Measurements from ENCODE around the gene PLA2R1.
A peak's percentile ranks its signal among the peaks of the same experiment; 100 is the strongest.

The PLA2R1 gene

DNA sequence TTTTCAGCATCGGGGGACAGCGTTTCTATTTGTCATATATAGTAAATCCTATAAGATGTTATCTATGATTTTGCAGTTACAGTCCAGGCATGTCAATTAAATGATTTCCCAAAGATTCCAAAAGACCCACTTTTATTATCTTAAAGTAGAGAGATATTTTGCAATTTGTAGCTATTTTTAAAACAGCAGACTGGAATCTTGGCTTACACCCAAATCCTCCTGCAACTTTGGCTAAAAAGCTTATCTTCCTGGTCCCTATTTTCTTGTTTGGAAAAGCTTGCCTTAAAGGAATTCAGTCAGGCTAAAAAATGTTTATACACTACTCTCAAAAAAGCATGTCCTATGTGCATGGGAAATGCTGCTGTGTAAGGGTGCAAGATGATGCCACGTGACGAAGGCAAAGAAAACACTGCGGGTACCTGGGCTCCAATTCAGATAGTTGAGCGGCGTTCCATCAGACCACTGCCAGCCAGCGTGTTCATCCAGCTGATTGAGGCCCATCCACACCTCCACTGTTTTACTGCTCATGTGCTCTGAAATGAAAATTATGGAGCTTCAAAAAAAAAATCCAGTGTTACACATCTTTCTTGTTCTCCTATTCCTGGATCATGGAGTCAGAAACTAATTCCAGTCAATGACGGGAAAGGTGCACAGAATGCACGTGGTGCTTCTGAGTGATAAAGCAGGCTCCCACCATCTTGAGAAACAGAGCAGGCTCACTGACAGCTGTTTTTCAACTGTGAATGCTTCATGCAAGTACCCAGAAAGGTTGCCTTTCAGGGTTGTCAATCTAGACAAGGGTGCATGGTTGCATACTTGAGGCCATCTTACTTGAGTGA is 33.8 kb downstream of the PLA2R1 start:
- DNase-seq = no peak

DNA sequence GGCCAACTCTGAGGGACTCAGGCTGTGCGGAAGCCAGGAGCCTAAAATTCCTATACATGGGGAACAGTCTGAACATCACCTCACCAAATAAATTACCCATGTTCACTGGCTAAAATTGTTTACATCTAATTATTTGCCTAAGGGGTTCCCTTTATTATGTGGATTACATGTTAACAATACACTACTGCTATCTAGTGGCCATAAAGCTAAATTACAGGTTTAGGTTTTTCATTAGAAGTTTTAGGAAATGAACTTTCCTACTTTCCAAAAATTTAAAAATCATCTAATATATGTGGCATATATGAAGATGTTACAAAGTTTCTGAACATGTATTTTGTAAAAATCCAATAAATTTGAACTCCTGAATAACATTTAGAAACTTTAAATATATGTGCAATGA is 40.3 kb downstream of the PLA2R1 start:
- no peak for DNase-seq

DNA sequence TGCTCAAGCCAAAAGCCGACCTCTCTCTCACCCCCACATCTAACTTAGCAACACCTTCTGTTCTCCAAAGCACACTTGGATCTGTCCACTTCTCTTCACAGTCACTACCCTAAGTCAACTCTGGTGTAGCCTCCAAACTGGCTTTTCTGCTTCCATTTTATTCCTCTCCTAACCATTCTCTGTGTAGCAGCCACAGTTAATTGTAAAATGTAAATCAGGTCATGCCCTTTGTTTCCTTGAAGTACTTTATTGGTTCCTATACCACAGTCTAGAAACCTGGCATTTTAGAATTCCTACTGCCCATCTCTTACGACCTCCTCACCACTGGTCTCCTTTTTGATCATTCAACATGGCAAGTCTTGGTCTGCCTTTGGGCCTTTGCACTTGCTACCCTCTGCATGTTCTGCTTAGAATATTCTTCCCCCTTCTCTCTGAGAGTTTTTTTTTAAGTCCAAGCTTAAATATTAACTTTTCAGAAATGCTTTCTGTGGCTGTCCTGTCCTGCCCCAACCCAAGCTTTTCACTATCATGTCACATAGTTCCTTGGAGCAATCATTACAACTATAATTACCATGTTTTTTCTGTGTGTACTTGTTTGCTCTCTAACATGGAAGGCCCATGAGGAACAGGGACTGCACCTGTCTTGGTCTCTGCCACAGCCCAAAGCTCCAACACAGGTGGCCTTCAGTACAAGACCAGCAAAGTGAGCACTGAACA is 42.9 kb downstream of the PLA2R1 start:
- no peak for DNase-seq

DNA sequence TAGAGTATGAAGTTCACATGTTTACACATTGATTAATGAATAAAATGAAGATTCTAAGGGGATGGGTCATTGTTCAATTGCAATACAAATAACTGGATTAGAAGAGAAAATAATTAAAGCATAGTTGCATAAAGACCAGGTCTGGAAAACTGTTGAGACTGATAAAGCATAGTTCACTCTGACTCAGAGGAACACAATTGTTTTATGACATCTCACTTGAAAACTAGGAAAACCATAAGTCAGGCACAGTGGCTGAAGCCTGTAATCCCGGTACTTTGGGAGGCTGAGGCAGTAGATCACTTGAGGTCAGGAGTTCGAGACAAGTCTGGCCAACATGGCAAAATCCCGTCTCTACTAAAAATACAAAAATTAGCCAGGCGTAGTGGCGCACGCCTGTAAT is 46.7 kb downstream of the PLA2R1 start:
- DNase-seq = no peak

DNA sequence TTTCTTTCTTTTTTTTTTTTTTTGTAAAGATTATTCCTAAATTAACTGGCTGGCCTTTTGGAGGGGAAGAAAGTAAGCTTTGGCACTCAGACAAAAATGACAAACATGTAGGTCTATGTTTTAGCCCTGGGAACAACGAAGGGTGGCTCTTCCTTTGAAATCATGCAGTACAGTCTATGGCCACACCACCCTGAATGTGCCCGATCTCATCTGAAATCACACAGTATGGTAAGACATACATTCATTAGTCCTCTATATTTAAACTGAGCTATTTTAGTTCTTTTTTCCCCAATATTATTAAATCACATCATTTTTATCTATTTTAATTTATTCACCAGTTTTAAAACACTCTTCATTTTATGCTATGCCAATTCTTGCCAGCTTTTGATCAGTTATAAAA is 48.2 kb downstream of the PLA2R1 start:
- no peak for DNase-seq

DNA sequence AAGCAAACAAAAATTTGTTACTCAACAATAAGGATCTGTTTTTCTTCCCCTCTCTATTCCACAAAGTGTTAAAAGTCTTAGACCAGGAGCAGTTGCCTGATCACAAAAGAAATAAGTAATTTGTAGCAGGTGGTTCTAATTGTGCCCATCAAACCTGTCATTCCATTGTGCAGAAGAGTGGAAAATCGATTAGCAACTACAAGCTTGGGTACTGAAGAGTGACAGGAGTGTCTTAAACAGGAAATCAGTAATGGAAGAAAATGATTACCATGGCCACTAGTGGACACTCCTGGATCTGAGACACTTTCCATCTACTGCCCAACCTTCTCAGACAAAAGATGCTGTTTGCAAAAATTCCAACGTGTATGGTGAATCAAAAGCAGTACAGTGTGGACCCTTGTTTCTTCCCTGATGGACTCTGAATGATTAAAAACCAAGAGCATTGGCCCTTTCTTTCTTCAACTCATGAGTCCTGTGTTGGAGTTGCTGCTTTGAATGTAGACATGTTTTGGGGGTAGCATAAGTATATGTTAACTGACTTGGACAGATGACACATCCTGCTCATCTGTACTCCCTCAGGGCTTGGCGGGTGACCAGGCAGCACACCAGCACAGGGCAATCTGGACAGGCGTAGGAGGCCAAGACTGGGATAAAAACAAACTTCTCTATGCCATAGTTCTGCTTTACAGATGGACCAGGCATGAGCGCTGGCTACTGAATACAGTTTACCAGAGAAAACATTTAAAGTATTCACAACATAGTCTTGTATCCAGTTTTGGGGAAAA is 51.9 kb downstream of the PLA2R1 start:
- no peak for DNase-seq

DNA sequence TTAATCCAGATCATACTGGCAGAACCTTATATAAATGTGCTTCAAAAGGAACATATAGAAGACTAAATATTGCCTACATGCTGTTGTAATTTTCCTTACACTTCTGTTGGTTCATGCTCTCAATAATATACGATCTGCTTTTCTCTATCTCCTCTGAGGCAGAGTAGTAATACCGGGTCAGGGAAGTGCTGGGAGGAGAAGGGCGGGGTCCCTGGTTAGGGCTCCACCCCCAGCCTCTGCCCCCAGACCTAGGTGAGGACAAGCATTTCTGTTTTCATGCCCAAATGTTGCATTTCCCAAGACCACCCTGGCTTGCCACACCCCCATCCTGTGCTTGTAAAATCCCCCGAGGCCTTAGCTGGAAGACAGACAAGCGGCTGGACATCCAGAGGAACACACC is 55.3 kb downstream of the PLA2R1 start:
- DNase-seq = no peak

DNA sequence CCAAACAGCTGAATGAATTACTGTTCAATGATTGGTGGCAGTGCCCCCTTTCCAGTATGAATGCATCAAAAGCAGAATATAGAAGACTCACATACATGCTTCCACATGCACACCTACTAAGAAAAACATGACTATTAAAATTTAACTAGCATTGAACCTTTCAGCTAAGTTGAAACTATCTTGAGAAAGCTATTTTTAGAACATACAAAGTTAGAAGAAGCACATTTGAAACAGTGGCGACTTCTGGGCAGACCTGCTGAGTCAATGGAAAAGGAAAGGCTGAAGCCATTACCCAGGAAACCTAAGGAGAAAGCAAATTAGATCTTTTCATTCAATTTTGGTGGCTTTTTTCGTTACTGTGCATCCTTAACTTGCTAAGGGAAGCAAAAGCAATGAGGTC is 55.9 kb downstream of the PLA2R1 start:
- no peak for DNase-seq

DNA sequence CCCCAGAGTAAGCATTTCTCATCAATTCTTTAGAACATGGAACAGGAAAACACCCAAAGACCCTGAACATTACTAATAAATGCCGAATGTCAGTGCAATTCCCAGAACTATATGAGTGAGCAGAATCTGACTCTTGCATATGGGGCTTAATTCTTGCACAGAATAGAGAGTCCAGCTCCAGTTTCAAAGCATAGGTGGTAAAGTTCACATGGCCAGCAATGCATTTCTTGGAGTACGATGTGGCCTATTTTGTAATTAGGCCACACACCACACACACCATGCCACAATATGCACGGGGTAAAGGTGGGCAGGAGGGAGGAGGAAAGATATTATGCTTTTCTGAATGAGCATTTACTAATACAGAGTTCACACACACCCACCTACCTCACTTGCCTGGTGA is 56.5 kb downstream of the PLA2R1 start:
- DNase-seq = no peak

DNA sequence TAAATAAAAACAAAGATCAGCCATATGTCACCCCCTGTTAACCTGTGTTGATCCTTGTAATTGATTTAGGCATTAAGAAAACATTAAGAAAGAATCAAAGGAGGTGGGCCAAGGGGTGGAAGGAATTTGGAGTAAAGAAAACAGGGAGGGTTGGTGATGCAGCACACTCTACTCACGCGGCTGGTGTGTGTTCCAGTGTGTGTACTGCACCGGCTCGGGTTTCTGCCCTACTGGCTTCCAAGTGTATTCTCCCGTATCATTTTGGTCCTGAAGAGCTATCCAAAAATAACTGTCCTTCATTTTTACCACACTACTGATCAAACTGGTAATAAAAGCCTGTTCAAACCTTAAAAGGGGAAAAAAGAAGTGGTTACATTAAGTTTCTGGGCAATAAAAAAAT is 56.9 kb downstream of the PLA2R1 start:
- DNase-seq = no peak

DNA sequence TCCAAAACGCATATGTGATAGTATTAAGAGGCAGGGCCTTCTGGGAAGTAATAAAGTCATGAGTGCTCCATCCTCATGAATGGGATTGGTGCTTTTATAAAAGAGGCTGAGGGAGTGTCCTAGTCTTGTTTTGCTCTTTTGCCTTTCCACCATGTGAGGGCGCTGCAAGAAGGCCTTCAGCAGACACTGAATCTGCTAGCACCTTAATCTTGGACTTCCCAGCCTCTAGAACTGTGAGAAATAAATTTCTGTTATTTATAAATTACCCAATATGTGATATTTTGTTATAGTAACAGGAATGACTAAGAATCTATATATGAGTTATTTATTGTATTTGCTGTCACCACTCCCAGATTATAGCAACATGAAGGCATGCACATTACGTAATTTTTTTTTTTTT is 63.5 kb downstream of the PLA2R1 start:
- peak; percentile 5 for DNase-seq

DNA sequence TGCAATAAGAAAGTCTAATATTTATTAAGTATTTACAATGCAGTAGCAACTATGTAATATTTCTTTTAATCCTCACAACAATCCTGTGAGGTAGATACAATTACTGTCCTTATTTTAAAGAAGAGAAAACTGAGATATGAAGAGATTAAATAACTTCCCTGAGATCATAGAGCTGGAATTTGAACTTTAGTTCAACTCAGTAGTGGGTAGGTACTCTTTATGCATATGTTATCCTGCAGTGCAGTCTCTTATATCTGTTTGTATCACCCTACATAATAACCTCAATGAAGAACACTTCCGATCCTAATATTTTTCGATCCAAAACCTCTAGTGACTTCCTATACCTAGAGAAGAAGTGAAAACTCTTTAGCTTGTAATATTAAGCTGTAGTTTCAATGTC is 64.2 kb downstream of the PLA2R1 start:
- no peak for DNase-seq

DNA sequence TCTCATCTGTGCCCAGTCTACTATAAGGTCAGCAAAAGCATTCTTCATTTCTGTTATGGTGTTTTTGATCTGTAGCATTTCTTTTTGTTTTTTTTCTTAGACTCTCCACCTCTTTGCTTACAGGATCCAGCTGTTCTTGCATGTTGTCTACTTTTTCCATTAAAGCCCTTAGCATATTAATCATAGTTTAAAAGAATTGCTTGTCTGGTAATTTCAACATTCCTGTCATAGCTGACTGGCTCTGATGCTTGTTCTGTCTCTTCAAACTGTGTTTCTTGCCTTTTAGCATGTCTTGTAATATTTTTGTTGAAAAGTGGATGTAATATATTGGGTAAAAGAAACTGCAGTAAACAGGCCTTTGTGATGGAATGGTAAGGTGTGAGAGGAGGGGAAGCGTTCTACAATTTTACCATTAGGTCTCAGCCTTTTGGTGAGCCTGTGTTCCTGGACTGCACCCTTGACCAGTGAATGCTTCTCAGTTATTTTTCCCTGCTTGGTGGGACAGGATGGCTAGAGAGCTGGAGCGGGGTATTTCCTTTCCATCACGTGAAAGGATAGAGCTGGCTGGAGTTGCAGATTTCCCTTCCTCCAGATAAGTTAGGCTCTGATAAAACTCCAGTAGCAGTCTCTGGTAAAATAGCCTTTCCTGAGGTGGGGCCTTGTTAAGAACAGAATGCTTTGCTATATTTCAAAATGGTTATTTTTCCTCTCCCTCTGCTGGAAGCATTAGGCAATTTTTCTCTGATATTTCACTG is 65.4 kb downstream of the PLA2R1 start:
- DNase-seq = no peak

DNA sequence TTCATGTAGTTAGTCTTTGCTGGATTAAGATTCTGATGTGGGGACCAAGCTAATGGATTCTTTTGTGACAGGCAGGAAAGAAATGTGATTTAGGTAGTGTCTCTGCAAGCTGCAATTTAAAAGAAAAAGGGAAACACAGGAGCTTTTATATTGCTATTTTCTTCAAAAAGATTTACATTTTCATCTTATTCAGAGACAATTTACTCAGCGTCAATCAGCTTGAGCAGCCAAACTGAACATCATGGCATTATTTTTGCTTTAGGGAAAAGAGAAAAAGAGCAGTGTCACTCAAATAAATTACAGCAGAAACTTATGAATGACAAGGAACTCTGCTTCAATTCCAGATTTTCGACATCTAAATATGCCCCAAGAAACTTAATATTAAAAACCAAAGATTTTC is 67.4 kb downstream of the PLA2R1 start:
- DNase-seq = no peak

DNA sequence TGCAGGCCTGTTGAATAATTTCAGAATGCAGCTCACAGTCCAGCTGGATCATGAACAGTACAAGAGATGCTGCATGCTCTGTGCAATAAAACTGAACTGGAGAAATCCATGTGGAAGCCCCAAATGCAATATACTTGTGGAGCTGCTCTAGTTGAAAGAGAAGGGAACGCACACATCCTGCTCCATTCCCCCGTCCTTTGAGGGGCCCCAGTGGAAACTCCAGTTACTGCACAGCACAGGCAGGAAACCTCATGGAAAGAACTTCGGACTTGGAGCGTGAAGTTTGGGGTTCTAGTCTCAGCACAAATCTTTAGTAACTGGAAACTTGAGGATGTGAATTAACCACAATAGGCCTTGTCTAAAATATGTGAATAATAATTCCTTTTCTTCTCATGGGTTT is 73.2 kb downstream of the PLA2R1 start:
- DNase-seq = no peak

DNA sequence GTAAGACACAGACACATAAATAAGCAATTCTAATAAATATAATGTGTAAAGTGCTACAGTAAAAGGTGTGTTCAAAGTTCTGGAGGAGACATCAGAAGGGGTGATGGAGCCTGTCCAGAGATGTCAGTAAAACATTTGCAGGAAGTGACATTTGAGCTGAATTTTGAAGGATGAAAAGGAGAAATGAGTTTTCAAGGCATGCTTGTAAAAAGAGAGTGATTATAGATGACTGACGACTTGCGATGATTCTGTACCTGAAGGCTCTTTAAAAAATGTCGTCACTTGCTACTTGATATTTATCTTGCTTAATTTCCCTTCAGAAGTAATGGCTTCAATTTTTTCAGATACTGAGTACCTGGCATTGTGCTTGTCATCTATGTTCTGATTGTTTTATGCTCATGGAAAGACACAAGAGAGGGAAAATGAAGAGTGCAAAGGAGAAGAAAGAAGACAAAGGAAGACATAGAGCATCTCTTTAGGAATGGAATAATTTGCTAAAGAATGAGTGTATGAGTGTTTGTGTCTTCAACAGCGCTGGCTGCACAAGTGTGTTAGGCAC is 73.9 kb downstream of the PLA2R1 start:
- no peak for DNase-seq

DNA sequence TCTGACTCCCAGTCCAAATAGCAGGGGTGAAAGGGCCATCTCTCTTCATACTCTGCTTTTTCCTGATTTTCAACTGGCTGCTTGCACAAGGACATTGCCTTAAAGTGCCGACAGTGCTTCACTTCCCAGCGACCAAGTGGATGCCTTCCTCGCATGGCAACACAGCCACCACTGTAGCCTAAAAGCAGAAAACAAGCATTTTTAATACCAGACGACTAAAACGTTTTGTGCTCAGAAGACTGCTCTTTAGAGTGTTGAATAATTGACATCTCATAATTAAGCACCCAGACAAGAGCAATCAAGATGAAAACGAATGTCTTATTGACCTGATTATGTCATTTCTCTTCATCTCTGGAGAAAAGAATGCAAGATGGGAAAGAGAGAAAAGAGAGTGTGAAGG is 75.2 kb downstream of the PLA2R1 start:
- no peak for DNase-seq

DNA sequence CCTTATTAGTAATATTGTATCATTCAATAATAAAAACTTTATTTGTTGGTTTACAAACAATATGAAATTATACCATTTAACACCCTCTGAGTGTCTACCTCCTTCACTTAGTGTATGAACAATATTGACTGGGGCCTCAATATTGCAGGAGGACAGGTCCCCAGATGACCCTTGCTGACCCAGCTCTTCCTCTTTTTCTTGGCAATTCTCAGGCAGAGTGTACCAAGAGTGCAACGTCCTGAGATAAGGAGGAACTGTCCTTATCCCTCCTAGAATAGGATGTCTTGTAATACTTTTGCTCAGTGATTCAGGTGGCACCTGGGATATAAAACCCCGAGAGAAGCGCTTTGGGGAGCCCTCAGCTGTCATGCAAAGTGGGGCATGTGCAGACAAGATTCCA is 76.8 kb downstream of the PLA2R1 start:
- DNase-seq = no peak

DNA sequence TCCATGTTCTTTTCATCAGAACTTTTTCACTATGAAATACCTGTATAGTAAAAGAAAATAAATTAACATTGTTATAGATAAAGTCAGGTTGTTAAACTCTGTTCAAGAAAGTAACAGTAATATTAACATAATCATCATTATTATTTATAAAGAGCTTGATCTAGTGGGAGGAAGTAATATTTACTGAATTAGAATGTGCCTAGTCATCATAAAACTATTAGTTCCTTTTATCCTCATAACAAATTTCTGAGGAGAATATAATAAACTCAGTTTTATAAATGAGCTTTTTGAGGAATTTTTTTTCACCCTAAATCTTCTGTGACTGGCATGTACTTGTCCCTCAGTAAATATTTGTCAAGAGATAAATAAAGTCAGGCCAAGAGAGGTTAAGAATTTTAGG is 78.4 kb downstream of the PLA2R1 start:
- no peak for DNase-seq

DNA sequence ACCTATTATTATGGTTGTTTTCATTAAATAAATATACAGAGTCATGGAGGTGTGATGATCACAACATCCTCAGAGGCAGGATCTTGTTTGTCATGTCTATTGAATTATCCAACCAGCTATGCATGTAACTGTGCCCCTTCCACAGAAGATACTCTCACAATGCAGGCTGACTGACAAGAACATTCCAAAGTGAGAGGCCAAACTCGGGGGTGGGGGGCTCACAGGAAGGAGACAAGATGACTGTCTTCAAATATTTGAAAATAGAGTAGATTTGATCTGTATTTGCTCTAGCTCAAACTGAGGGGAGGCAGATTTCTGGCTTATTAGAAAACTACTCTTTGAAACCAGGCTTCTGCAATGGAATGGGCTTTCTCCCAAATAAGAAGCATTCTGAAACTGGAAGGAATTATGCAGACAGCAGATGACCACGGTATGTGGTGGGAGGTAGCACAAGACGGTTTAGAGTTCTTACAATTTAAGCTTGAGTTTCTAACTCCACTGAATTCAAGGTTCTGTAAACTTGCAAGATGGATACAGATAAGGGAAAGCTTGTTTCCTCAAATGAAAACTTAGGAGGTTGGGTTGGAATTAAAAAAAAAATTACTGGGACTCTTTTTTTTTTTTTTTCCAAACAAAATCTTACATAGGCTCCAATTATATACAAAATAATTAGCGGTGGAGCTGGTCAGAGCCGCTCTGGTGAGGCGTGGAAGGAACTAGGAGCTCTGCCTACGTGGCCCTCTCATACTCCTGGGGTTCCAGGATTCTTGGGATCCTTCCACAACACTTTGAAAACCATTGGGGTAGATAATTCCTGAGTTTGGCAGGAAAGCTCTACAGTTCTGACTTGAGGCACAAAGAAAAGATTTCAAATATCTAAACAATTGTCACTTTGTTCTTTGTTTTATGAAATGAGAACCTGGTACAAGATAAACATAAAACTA is 79.3 kb downstream of the PLA2R1 start:
- no peak for DNase-seq

DNA sequence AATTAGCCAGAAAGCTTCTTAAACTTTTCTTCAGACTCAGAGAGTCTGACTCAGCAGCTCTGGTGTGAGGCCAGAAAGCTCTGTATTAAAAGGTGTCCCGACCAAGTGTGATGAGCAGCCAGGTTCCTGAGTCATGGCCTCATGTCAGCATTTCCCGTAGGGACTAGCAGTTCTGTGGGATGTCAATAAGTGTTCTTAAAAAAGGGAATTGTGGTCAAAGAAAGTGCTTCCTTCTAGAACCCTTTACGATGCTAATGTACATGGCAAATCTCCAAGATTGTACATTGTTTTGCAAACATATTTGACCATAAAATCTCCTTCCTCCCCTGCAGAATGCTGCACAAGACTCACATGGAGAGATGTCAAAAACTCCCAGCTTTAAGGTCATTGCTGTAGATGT is 80.1 kb downstream of the PLA2R1 start:
- DNase-seq = no peak
